Suprapubic skin (tissue), 4 donors: ENCODE results near the gene KITLG. TPM values are rescaled to one million over a fixed set of nuclear protein-coding genes. Genes with fewer than 3 reads are reported as not detected.

Experiments
- DNase-seq, 2 donors: peaks; one replicate each; pipeline ENCODE4 v3.0.0-alpha.2; 2019; ENCODE audit warnings: low spot score in 2 of 2
- H3K27ac ChIP-seq: fragments of 200-600 bp; sonication (generic); one replicate; pipeline ENCODE4 v1.5.1; 2019
- H3K27me3 ChIP-seq: fragments of 200-600 bp; sonication (generic); one replicate; pipeline ENCODE4 v1.5.1; 2019
- H3K36me3 ChIP-seq: fragments of 200-600 bp; sonication (generic); one replicate; pipeline ENCODE4 v1.5.1; 2019
- H3K4me1 ChIP-seq: fragments of 200-600 bp; sonication (generic); one replicate; pipeline ENCODE4 v1.5.1; 2019
- H3K4me3 ChIP-seq: fragments of 200-600 bp; sonication (generic); one replicate; pipeline ENCODE4 v1.5.1; 2019; ENCODE audit warnings: mild to moderate bottlenecking
- H3K9me3 ChIP-seq: fragments of 200-600 bp; sonication (generic); one replicate; pipeline ENCODE4 v1.5.1; 2019
- EP300 ChIP-seq: sonication (generic); formaldehyde crosslinking; IDR thresholded peaks from one replicate; pipeline ENCODE4 v1.6.1; 2017; ENCODE audit warnings: antibody characterized with exemption
- POLR2A ChIP-seq, 2 donors: fragments of 450-650 bp; IDR thresholded peaks; one replicate each; pipeline ENCODE4 v1.6.1; 2017; ENCODE audit warnings: antibody characterized with exemption in 2 of 2, mild to moderate bottlenecking in 2 of 2, moderate library complexity in 2 of 2
- POLR2AphosphoS5 ChIP-seq, 3 donors: sonication (generic); formaldehyde crosslinking; IDR thresholded peaks; one replicate each; pipeline ENCODE4 v1.6.1; 2017; ENCODE audit warnings: antibody characterized with exemption in 3 of 3
- WGBS: methylation state at CpG from one replicate; pipeline ENCODE4 v1.1.5; 2018; 5-methylcytosine and 5-hydroxymethylcytosine counted together
- total RNA-seq, 4 donors: library from RNA; depleted of rRNA; stranded (reverse); fragments of >200 nt; gene quantifications; one replicate each; pipeline ENCODE4 v1.1.0, GENCODE V29; 2016
- TF ChIP-seq, protein P1 (sequence below), 2 donors: fragments of 200-600 bp in 1 of 2; fragments of 450-650 bp in 1 of 2; sonication (generic) in 1 of 2; IDR thresholded peaks; one replicate each; pipeline ENCODE4 v1.5.1; 2016 to 2019; ENCODE audit warnings: antibody characterized with exemption in 2 of 2, mild to moderate bottlenecking in 1 of 2, moderate library complexity in 1 of 2

Gene KITLG
- total RNA-seq, 4 donors from 2014 or later = 10.5 to 17.6 (median 12.6) TPM

DNA sequence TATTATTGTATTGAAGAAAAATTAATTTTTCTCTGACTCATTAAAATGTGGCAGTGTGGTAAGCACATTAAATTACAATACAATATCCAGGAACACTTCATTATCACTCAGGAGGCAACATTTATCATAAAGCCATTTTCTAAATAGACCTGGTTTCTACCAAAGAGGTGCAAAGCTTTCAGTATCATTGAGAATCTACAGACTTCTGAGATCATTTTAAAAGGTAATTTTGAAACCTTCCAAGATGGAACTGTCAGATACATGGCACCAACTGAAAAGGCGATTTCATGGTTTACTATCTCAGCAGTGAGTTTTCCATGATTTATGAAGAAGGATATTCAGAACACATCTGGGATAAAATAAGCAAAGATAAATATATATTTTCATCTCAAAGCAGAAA, 85.8 kb downstream of the KITLG start:
- DNase-seq = no peak
- Histone ChIP-seq H3K27me3 (no peaks in the 10 kb centered on the region), H3K36me3 (no peaks in the 10 kb centered on the region), H3K9me3 (no peaks in the 10 kb centered on the region), H3K27ac (no peak overlapping the region), H3K4me1 (no peaks in the 10 kb centered on the region), H3K4me3 (no peak overlapping the region)
- no peak for TF ChIP-seq EP300
- TF ChIP-seq, protein P1, sequence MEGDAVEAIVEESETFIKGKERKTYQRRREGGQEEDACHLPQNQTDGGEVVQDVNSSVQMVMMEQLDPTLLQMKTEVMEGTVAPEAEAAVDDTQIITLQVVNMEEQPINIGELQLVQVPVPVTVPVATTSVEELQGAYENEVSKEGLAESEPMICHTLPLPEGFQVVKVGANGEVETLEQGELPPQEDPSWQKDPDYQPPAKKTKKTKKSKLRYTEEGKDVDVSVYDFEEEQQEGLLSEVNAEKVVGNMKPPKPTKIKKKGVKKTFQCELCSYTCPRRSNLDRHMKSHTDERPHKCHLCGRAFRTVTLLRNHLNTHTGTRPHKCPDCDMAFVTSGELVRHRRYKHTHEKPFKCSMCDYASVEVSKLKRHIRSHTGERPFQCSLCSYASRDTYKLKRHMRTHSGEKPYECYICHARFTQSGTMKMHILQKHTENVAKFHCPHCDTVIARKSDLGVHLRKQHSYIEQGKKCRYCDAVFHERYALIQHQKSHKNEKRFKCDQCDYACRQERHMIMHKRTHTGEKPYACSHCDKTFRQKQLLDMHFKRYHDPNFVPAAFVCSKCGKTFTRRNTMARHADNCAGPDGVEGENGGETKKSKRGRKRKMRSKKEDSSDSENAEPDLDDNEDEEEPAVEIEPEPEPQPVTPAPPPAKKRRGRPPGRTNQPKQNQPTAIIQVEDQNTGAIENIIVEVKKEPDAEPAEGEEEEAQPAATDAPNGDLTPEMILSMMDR (IDR thresholded peaks at IDR 0.05) = no peak
- no peak for TF ChIP-seq POLR2A (IDR thresholded peaks at IDR 0.05)
- TF ChIP-seq POLR2AphosphoS5 (IDR thresholded peaks at IDR 0.05) = no peak
- 88% methylated on average over 1 of the region's 1 CpG for WGBS

DNA sequence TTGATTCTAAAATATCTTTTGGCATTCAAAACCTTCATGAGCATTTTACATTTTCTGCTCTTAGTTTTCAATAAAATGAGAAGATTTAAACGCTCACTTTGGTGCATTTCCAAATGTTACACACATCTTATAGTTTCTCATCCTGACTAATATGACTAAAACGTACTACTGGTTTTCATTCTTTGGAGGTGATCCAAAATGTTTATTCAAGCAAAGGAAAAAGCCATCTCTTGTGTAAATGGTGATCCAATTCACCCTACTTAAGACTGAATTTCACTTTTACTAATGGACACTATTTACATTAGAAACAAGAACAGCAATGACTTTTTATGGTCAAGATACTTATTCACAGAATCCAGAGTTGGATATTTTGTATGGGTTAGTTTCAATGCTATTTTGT, 86.6 kb downstream of the KITLG start:
- H3K27me3 ChIP-seq = no peaks in the 10 kb centered on the region
- no peaks in the 10 kb centered on the region for H3K9me3 ChIP-seq
- H3K4me3 ChIP-seq = no peak overlapping the region
- 35% methylated on average over 2 of the region's 2 CpGs for WGBS
- H3K4me1 ChIP-seq = no peaks in the 10 kb centered on the region
- TF ChIP-seq EP300 (no peak), POLR2A (IDR thresholded peaks at IDR 0.05) (no peak), POLR2AphosphoS5 (IDR thresholded peaks at IDR 0.05) (no peak)
- TF ChIP-seq, protein P1 (IDR thresholded peaks at IDR 0.05) = no peak
- no peak for DNase-seq
- H3K27ac ChIP-seq = no peak overlapping the region
- H3K36me3 ChIP-seq = no peaks in the 10 kb centered on the region

DNA sequence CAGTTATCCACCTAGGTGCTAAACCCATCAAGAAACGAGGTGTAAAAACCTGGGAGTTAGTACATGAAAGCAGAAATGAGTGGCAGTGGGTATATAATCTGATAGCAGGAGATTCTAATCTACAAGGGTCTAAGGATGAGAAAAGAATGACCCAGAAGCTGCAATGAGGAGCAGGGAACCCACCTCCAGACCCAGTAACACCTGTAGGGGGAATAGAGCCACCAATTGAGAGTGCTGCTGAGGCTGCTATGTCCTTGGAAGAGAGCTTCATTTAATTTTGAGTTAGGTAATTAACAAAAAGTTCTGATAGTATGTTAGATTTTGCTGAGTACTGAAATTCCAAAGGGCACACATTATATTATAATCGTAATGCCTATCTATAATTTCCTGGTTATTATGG, 89.8 kb downstream of the KITLG start:
- Histone ChIP-seq H3K27me3 (no peaks in the 10 kb centered on the region), H3K4me1 (no peaks in the 10 kb centered on the region)
- 81% methylated on average over 2 of the region's 2 CpGs for WGBS

DNA sequence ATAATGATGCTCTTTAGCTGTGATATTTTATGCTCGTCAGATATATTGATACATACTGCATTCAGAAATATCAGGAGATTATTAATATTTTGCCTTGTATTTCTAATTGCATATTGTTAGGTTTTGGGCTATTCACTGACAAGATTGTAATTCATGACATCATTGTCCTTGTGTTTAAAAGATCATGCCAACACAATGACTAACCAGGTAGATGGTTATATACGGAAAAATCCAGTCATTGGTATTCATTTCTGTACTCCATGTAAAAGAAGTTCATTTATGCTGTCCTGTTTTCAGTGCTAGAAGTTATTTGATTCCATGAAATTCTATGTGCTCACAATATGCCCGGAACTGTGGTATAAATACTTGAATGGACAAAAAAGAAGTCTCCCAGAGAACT, 107.5 kb downstream of the KITLG start:
- H3K27ac ChIP-seq = no peak overlapping the region
- no peaks in the 10 kb centered on the region for H3K36me3 ChIP-seq
- no peak for DNase-seq
- no peak overlapping the region for H3K4me3 ChIP-seq
- 85% methylated on average over 3 of the region's 3 CpGs for WGBS
- H3K4me1 ChIP-seq = peaks cover 15% of the 10 kb centered on the region
- H3K9me3 ChIP-seq = no peaks in the 10 kb centered on the region
- no peak for TF ChIP-seq POLR2AphosphoS5 (IDR thresholded peaks at IDR 0.05)
- TF ChIP-seq, protein P1 (IDR thresholded peaks at IDR 0.05) = no peak
- TF ChIP-seq POLR2A (IDR thresholded peaks at IDR 0.05) = no peak
- TF ChIP-seq EP300 = no peak
- H3K27me3 ChIP-seq = no peaks in the 10 kb centered on the region

More for the DNA sequence above, 89.8 kb downstream of the KITLG start:
- Histone ChIP-seq H3K4me3 (no peak overlapping the region), H3K9me3 (no peaks in the 10 kb centered on the region), H3K36me3 (no peaks in the 10 kb centered on the region), H3K27ac (no peak overlapping the region)
- no peak for TF ChIP-seq EP300
- TF ChIP-seq, protein P1 (IDR thresholded peaks at IDR 0.05) = no peak
- no peak for TF ChIP-seq POLR2A (IDR thresholded peaks at IDR 0.05)
- TF ChIP-seq POLR2AphosphoS5 (IDR thresholded peaks at IDR 0.05) = no peak
- no peak for DNase-seq

DNA sequence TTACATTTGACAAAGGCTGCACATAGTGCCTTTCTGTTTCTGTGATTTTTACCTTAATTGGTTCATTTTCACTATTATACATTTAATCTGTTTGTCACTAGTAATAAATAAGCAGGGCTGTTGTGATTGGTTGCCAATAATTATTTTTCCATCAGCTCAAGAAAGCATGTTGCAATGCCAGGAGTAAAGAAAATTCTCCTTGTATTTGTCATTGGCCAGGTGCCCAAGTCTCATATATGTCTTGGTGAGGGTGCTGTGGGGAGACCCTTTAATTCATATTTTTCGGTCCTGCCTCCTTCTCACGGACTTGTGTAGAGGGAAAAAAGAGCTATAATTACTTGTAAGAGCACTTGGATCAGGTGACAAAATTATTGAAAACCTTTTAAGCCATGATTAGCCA, 108.0 kb downstream of the KITLG start:
- no peak for DNase-seq
- Histone ChIP-seq H3K27me3 (no peaks in the 10 kb centered on the region), H3K4me1 (peaks cover 15% of the 10 kb centered on the region), H3K9me3 (no peaks in the 10 kb centered on the region), H3K4me3 (no peak overlapping the region), H3K36me3 (no peaks in the 10 kb centered on the region), H3K27ac (no peak overlapping the region)
- TF ChIP-seq POLR2AphosphoS5 (IDR thresholded peaks at IDR 0.05) = no peak
- TF ChIP-seq EP300 = no peak
- no peak for TF ChIP-seq POLR2A (IDR thresholded peaks at IDR 0.05)
- TF ChIP-seq, protein P1 (IDR thresholded peaks at IDR 0.05) = no peak
- 92% methylated on average over 2 of the region's 2 CpGs for WGBS
